Ramos (cell line): ENCODE measurements around the gene SETDB1.
"Not testable (repeated sequence)": the region's sequence is repeated elsewhere in the genome, so short reads cannot be mapped to it uniquely, and the experiment has no call there.

Experiments
- in situ Hi-C: fragments of 300-500 bp; cut with MboI; formaldehyde crosslinking; loops from one replicate; pipeline ENCODE4 v1.14.3; 2022; ENCODE audit warnings: low sequenced_read_pairs; ENCODE audit not compliant: unreplicated experiment

SETDB1 gene

GRCh38 chr1:150928286-150928685, 2.1 kb downstream of the SETDB1 start:
- in situ Hi-C loops = no loop called here

GRCh38 chr1:150928775-150929174, 2.6 kb downstream of the SETDB1 start:
- in situ Hi-C loops = not testable (repeated sequence)

GRCh38 chr1:150931773-150932172, 5.6 kb downstream of the SETDB1 start:
- in situ Hi-C loops = no loop called here

DNA sequence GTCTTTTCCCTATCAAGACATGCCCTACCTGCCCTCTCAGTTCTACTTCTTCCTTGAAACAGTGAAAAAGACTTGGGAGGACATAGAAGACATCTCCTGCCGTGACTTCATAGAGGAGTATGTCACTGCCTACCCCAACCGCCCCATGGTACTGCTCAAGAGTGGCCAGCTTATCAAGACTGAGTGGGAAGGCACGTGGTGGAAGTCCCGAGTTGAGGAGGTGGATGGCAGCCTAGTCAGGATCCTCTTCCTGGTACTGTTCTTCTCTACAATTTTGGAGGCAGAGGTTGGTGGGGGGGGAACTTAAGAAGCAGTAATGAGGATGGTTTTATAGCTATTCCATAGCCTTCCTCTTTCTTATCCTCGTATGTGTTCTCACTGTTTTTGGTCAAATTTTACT, 18.7 kb downstream of the SETDB1 start:
- in situ Hi-C loops = no loop called here

- in situ Hi-C loops = no loop called here
Observed at GRCh38 chr1:150954708-150955107, 28.5 kb downstream of the SETDB1 start.

DNA sequence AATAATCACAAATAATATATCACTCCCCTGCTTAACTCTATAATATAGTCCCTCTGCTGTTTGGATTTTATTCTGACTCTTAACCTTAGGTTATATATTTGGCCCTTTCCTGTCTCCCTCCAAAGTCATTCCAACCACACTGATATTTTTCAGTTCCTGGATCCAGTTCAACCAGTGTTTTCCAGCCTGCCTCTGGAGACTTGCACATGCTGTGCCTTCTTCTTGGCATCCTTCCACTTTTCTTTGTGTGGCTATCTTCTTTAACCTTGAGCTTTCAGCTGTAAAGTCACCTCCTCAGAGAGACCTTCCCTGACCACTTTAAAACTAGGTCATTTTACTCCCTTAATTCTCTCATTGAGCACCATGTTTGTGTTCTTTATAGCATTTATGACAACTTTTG, 29.1 kb downstream of the SETDB1 start:
- in situ Hi-C loops = no loop called here

DNA sequence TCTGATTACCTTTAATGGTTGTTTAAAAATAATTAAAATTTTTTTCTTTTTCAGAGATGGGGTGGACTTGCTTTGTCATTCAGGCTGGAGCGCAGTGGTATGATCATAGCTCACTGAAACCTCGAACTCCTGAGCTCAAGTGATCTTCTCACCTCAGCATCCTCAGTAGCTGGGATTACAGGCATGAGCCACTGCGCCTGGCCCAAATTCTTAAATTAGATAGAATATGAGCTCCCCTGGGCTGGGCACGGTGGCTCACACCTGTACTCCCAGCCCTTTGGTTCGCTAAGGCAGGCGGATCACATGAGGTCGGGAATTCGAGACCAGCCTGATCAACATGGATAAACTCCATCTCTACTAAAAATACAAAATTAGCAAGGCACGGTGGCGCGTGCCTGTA, 31.5 kb downstream of the SETDB1 start:
- in situ Hi-C loops = no loop called here

GRCh38 chr1:150960646-150961045, 34.5 kb downstream of the SETDB1 start:
- in situ Hi-C loops = no loop called here

DNA sequence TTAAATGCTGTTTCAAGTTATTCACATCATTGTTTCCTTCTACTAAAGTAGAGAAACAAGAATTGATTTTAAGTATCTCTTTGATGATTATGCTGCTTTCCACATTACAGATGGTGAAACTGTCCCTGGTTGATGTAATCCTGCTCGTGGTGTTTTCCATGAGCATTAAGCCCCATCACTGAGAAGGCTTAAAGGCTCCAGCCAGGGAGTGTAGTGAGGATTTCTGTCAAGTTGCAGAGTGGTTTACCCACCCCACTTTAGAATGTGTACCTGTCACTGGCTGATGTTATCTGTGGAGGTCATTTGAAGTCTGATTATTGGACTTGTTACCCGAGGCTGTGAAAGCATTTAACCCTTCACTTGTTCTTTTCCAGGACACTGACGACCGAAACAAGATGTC, 35.6 kb downstream of the SETDB1 start:
- in situ Hi-C loops = no loop called here

GRCh38 chr1:150963321-150964163, 37.4 kb downstream of the SETDB1 start:
- in situ Hi-C loops = no loop called here

DNA sequence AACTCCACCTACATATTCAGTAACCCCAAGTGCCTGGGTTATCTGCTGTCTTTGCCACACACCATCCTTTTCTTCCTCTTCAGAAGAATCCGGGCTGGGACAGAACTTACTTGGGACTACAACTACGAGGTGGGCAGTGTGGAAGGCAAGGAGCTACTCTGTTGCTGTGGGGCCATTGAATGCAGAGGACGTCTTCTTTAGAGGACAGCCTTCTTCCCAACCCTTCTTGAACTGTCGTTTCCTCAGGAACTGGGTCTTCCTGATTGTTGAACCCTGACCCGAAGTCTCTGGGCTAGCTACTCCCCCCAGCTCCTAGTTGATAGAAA, 38.0 kb downstream of the SETDB1 start:
- in situ Hi-C loops = no loop called here

- in situ Hi-C loops = no loop called here
Observed at GRCh38 chr1:150965605-150966004, 39.4 kb downstream of the SETDB1 start.

DNA sequence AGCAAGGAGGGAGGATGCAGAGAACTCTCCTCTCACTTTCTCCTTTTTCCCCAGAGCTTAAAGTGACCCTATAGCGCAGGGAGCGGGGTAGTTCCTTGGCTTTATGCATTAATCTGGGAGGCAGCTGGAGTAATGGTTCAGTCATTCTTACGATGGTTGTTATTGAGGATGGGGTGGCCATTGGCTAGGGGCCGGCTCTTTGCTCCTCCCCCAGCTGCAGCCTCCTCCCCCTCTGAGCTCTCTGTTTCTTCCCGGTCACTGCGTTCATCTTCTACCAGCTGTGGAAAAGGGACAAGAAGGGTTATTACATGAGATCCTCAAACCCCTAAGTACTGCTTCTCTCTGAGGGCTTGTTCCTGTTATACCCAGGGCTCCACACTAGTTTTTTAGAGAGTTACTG, 39.8 kb downstream of the SETDB1 start:
- in situ Hi-C loops = no loop called here

DNA sequence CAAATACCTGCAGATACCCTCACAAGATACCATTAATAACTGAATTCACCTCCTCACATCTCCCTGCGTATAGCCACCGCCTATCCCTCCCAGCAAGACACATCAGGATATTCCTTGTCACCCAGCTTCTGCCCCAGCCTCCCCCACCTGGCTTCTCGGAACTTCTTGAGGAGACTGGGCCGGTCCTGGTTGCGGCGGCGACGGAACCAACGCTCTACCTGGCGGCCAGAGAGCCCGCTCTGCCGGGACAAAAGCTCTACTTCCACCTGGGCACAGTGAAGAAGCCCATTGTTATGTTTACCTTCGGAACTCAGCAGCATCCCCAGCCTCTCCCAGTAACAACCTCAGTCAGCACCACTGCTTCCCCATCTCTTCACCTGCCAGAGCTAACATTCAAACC, 41.8 kb downstream of the SETDB1 start:
- in situ Hi-C loops = no loop called here

- in situ Hi-C loops = no loop called here
Observed at GRCh38 chr1:150968491-150968890, 42.3 kb downstream of the SETDB1 start.

- in situ Hi-C loops = no loop called here
Observed at GRCh38 chr1:150969626-150970025, 43.5 kb downstream of the SETDB1 start.

GRCh38 chr1:150970808-150971582, 44.8 kb downstream of the SETDB1 start:
- in situ Hi-C loops = no loop called here

- in situ Hi-C loops = no loop called here
Observed at GRCh38 chr1:150971583-150972416, 45.6 kb downstream of the SETDB1 start.

GRCh38 chr1:150972417-150972940, 46.3 kb downstream of the SETDB1 start:
- in situ Hi-C loops = no loop called here

GRCh38 chr1:150973258-150973835, 47.2 kb downstream of the SETDB1 start:
- in situ Hi-C loops = no loop called here
